MM.1S (cell line): ENCODE measurements around the gene SUSD1.
"Not testable (repeated sequence)": the region's sequence is repeated elsewhere in the genome, so short reads cannot be mapped to it uniquely, and the experiment has no call there.

Experiments
- DNase-seq: peaks from one replicate; pipeline ENCODE4 v3.0.0-alpha.2; 2015
- H2AFZ ChIP-seq: fragments of 300-600 bp; sonication (generic); 2 replicates; pipeline ENCODE4 v1.6.0; 2016; ENCODE audit warnings: antibody characterized with exemption, low read length
- H3F3A ChIP-seq: fragments of 300-600 bp; sonication (generic); 2 replicates; pipeline ENCODE4 v1.6.1; 2016; ENCODE audit warnings: mild to moderate bottlenecking, antibody characterized with exemption, low read length, moderate library complexity, mixed read lengths; ENCODE audit not compliant: insufficient read depth
- H3K27ac ChIP-seq: fragments of 300-600 bp; sonication (generic); 2 replicates; pipeline ENCODE4 v1.5.1; 2016; ENCODE audit warnings: mild to moderate bottlenecking, low read length
- H3K27me3 ChIP-seq: fragments of 300-600 bp; sonication (generic); replicated peaks from 2 replicates; pipeline ENCODE4 v1.6.0; 2016; ENCODE audit warnings: low read length; ENCODE audit not compliant: insufficient read depth
- H3K36me3 ChIP-seq: fragments of 300-600 bp; sonication (generic); replicated peaks from 2 replicates; pipeline ENCODE4 v1.6.1; 2016; ENCODE audit warnings: mild to moderate bottlenecking, low read length, mixed read lengths; ENCODE audit not compliant: insufficient read depth
- H3K4me1 ChIP-seq: fragments of 300-600 bp; sonication (generic); 2 replicates; pipeline ENCODE4 v1.6.1; 2016; ENCODE audit warnings: low read length, mixed read lengths
- H3K4me2 ChIP-seq: fragments of 300-600 bp; sonication (generic); 2 replicates; pipeline ENCODE4 v1.6.0; 2016; ENCODE audit warnings: low read depth, low read length
- H3K4me3 ChIP-seq: fragments of 300-600 bp; sonication (generic); 2 replicates; pipeline ENCODE4 v1.5.1; 2016; ENCODE audit warnings: low read length, mixed read lengths
- H3K79me2 ChIP-seq: fragments of 300-600 bp; sonication (generic); 2 replicates; pipeline ENCODE4 v1.6.1; 2016; ENCODE audit warnings: mixed run types, low read length, mixed read lengths
- H3K9ac ChIP-seq: fragments of 300-600 bp; sonication (generic); 2 replicates; pipeline ENCODE4 v1.6.1; 2016; ENCODE audit warnings: low read length, mixed read lengths
- H3K9me2 ChIP-seq: fragments of 300-600 bp; sonication (generic); replicated peaks from 2 replicates; pipeline ENCODE4 v1.6.1; 2016; ENCODE audit warnings: mild to moderate bottlenecking, low read length, mixed read lengths; ENCODE audit not compliant: insufficient read depth
- H3K9me3 ChIP-seq: fragments of 300-600 bp; sonication (generic); replicated peaks from 2 replicates; pipeline ENCODE4 v1.6.1; 2016; ENCODE audit warnings: mild to moderate bottlenecking, low read length, mixed read lengths; ENCODE audit not compliant: insufficient read depth
- H4K20me1 ChIP-seq: fragments of 300-600 bp; sonication (generic); 2 replicates; pipeline ENCODE4 v1.6.1; 2016; ENCODE audit warnings: mild to moderate bottlenecking, low read length, moderate library complexity, mixed read lengths; ENCODE audit not compliant: insufficient read depth
- CTCF ChIP-seq: fragments of 300-600 bp; sonication (generic); IDR thresholded peaks from 2 replicates; pipeline ENCODE4 v1.5.1; 2016; ENCODE audit warnings: antibody characterized with exemption, low read length, mixed read lengths
- EZH2 ChIP-seq: fragments of 300-600 bp; sonication (generic); optimal IDR thresholded peaks from 2 replicates; pipeline ENCODE3; 2017; ENCODE audit warnings: low read depth, mild to moderate bottlenecking, antibody characterized with exemption, low read length, mixed read lengths
- EZH2phosphoT487 ChIP-seq: fragments of 300-600 bp; sonication (generic); IDR thresholded peaks from 2 replicates; pipeline ENCODE4 v1.6.1; 2018; ENCODE audit warnings: antibody characterized with exemption, low read length

SUSD1 gene

GRCh38 chr9:112130347-112130746, 44.8 kb downstream of the SUSD1 start:
- Histone ChIP-seq H3K4me3 (no peak overlapping the region), H3K9ac (no peak overlapping the region), H3K4me1 (no peaks in the 10 kb centered on the region), H3K4me2 (no peak overlapping the region), H2AFZ (no peak overlapping the region), H3K27ac (no peak overlapping the region), H3K79me2 (no peaks in the 10 kb centered on the region), H3K9me3 (no peaks in the 10 kb centered on the region), H3K9me2 (no peaks in the 10 kb centered on the region), H3K27me3 (no peaks in the 10 kb centered on the region), H3K36me3 (no peaks in the 10 kb centered on the region), H3F3A (no peaks in the 10 kb centered on the region), H4K20me1 (no peaks in the 10 kb centered on the region)
- TF ChIP-seq CTCF: no peak
- TF ChIP-seq EZH2: no peak
- TF ChIP-seq EZH2phosphoT487: no peak
- no peak for DNase-seq

- no peaks in the 10 kb centered on the region for H4K20me1 ChIP-seq
- no peaks in the 10 kb centered on the region for H3K9me3 ChIP-seq
- H3F3A ChIP-seq: no peaks in the 10 kb centered on the region
- H2AFZ ChIP-seq: no peak overlapping the region
- no peak overlapping the region for H3K4me2 ChIP-seq
- H3K9me2 ChIP-seq: no peaks in the 10 kb centered on the region
- H3K79me2 ChIP-seq: no peaks in the 10 kb centered on the region
- H3K4me3 ChIP-seq: no peak overlapping the region
- no peaks in the 10 kb centered on the region for H3K36me3 ChIP-seq
- H3K9ac ChIP-seq: no peak overlapping the region
- no peak overlapping the region for H3K27ac ChIP-seq
- no peak for DNase-seq
- TF ChIP-seq CTCF (no peak), EZH2phosphoT487 (no peak), EZH2 (no peak)
- no peaks in the 10 kb centered on the region for H3K4me1 ChIP-seq
- H3K27me3 ChIP-seq: no peaks in the 10 kb centered on the region
Observed at GRCh38 chr9:112129246-112129645, 45.9 kb downstream of the SUSD1 start.

GRCh38 chr9:112128399-112128798, 46.7 kb downstream of the SUSD1 start:
- not testable (repeated sequence) for H3K27ac ChIP-seq, H3K36me3 ChIP-seq, H3K9ac ChIP-seq, H4K20me1 ChIP-seq, H2AFZ ChIP-seq, H3K4me3 ChIP-seq, H3K9me3 ChIP-seq, DNase-seq, H3K4me1 ChIP-seq, H3K27me3 ChIP-seq, H3K79me2 ChIP-seq, H3F3A ChIP-seq, H3K4me2 ChIP-seq, H3K9me2 ChIP-seq

- Histone ChIP-seq H3K79me2 (no peaks in the 10 kb centered on the region), H3K4me1 (no peaks in the 10 kb centered on the region), H3K27me3 (no peaks in the 10 kb centered on the region), H3K9me2 (no peaks in the 10 kb centered on the region), H3F3A (no peaks in the 10 kb centered on the region), H2AFZ (no peak overlapping the region), H3K4me3 (no peak overlapping the region), H3K4me2 (no peak overlapping the region), H3K36me3 (no peaks in the 10 kb centered on the region), H4K20me1 (no peaks in the 10 kb centered on the region), H3K9me3 (no peaks in the 10 kb centered on the region), H3K27ac (no peak overlapping the region), H3K9ac (no peak overlapping the region)
- DNase-seq: no peak
- TF ChIP-seq EZH2 (no peak), CTCF (no peak), EZH2phosphoT487 (no peak)
Observed at GRCh38 chr9:112127281-112127680, 47.8 kb downstream of the SUSD1 start.
